K562 (cell line): ENCODE data around the gene KCNH2. TPM values are rescaled to one million over a fixed set of nuclear protein-coding genes. Genes with fewer than 3 reads are reported as not detected.

Experiments
- ARID3B ChIP-seq: fragments of 250-450 bp; sonication (Bioruptor Pico); IDR thresholded peaks from 2 replicates; pipeline ENCODE4 v1.4.0; 2020; ENCODE audit warnings: borderline replicate concordance
- CREM ChIP-seq: IDR thresholded peaks from 2 replicates; pipeline ENCODE4 v1.6.1; 2014; ENCODE audit warnings: antibody characterized with exemption, low read depth
- CXXC5 ChIP-seq: fragments of 250-450 bp; sonication (Bioruptor Pico); IDR thresholded peaks from 2 replicates; pipeline ENCODE4 v1.8.0; 2022; ENCODE audit warnings: inconsistent platforms, mild to moderate bottlenecking, moderate library complexity
- EP400 ChIP-seq: fragments of 450-650 bp; IDR thresholded peaks from 2 replicates; pipeline ENCODE4 v1.6.1; 2017; ENCODE audit warnings: antibody characterized with exemption, mild to moderate bottlenecking, moderate library complexity
- GTF2E2 ChIP-seq: fragments of 200-800 bp; sonication (Bioruptor generic); IDR thresholded peaks from 2 replicates; pipeline ENCODE4 v1.6.1; 2016; ENCODE audit warnings: missing genetic modification characterization, missing compliant biosample characterization
- HDAC1 ChIP-seq, 2 experiments: fragments of 450-650 bp; IDR thresholded peaks; 2 replicates each; pipeline ENCODE4 v1.6.1; 2016 to 2017; ENCODE audit warnings: inconsistent platforms in 1 of 2, mild to moderate bottlenecking in 1 of 2, moderate library complexity in 1 of 2
- HMBOX1 ChIP-seq: sonication (generic); IDR thresholded peaks from 2 replicates; pipeline ENCODE4 v1.6.1; 2016
- ILK ChIP-seq: fragments of 450-650 bp; IDR thresholded peaks from 2 replicates; pipeline ENCODE4 v1.6.1; 2016; ENCODE audit warnings: missing genetic modification characterization, low read depth, mild to moderate bottlenecking, missing compliant biosample characterization, moderate library complexity, borderline replicate concordance
- KLF13 ChIP-seq: fragments of 450-650 bp; IDR thresholded peaks from 2 replicates; pipeline ENCODE4 v1.6.1; 2016; ENCODE audit warnings: missing genetic modification characterization, low read depth, mild to moderate bottlenecking, missing compliant biosample characterization, moderate library complexity, borderline replicate concordance
- RCOR1 ChIP-seq, 2 experiments: IDR thresholded peaks; 2 replicates each; pipeline ENCODE4 v1.6.1; 2012; ENCODE audit warnings: low read depth in 2 of 2, low read length in 2 of 2, borderline replicate concordance in 1 of 2, improper control_type of control experiment in 1 of 2
- VEZF1 ChIP-seq: fragments of 200-800 bp; sonication (Bioruptor generic); IDR thresholded peaks from 2 replicates; pipeline ENCODE4 v1.6.1; 2017; ENCODE audit warnings: missing genetic modification characterization, missing compliant biosample characterization
- ZNF586 ChIP-seq: fragments of 450-650 bp; formaldehyde crosslinking; conservative IDR thresholded peaks from 2 replicates; pipeline ENCODE4 v1.4.0; 2020; ENCODE audit warnings: mild to moderate bottlenecking, moderate library complexity
- ZNF644 ChIP-seq: fragments of 200-800 bp; sonication (Bioruptor generic); IDR thresholded peaks from 2 replicates; pipeline ENCODE4 v1.6.1; 2016; ENCODE audit warnings: low read depth, missing genetic modification characterization, missing compliant biosample characterization
- polyA plus RNA-seq, 8 experiments: library from polyadenylated mRNA; depleted of rRNA in 4 of 8; stranded (reverse) in 5 of 8; unstranded in 3 of 8; fragments of >200 nt; fragmentation: Nextera tagmentation in 2 of 8; fragmentation: Illumina TruSeq in 1 of 8; extraction: Ambion mirVana in 2 of 8; extraction: Trizol in 1 of 8; gene quantifications; 2 replicates each; pipeline versions ENCODE4 v1.2.1 to v1.2.3, GENCODE V29; 2011 to 2014; ENCODE audit warnings: inconsistent platforms in 1 of 8, missing spikeins in 1 of 8
- total RNA-seq, 7 experiments: library from RNA; depleted of rRNA in 6 of 7; stranded (reverse); fragments of >200 nt in 6 of 7; fragmentation: Illumina TruSeq in 2 of 7; extraction: Trizol in 2 of 7; gene quantifications; 2 replicates each; pipeline versions ENCODE4 v1.2.1 to v1.2.3, GENCODE V29; 2011 to 2021; ENCODE audit warnings: low replicate concordance in 1 of 7
- TF ChIP-seq, protein P1 (sequence below), 3 experiments: fragments of 200-800 bp in 1 of 3; fragments of 250-450 bp in 1 of 3; fragments of 450-650 bp in 1 of 3; sonication (Bioruptor Pico) in 1 of 3; sonication (Bioruptor generic) in 1 of 3; formaldehyde crosslinking in 1 of 3; IDR thresholded peaks; 2 replicates each; pipeline versions ENCODE4 v1.6.1 to v1.8.0; 2016 to 2022; ENCODE audit warnings: mild to moderate bottlenecking in 2 of 3, missing genetic modification characterization in 2 of 3, missing compliant biosample characterization in 1 of 3, moderate library complexity in 1 of 3
- TF ChIP-seq, protein P2 (sequence below): fragments of 450-650 bp; formaldehyde crosslinking; conservative IDR thresholded peaks from 2 replicates; pipeline ENCODE4 v1.4.0; 2022; ENCODE audit warnings: mild to moderate bottlenecking, missing genetic modification characterization

KCNH2 gene
- total and polyA plus RNA-seq, 9 of the 15 experiments (the other 6 are each of a cell fraction or from before 2014, with no cell fraction given): 18.1 to 368 (median 218) TPM

GRCh38 chr7:151026771-151027727 lies 48.9 kb upstream of the KCNH2 start (continued):
- TF ChIP-seq, protein P1, sequence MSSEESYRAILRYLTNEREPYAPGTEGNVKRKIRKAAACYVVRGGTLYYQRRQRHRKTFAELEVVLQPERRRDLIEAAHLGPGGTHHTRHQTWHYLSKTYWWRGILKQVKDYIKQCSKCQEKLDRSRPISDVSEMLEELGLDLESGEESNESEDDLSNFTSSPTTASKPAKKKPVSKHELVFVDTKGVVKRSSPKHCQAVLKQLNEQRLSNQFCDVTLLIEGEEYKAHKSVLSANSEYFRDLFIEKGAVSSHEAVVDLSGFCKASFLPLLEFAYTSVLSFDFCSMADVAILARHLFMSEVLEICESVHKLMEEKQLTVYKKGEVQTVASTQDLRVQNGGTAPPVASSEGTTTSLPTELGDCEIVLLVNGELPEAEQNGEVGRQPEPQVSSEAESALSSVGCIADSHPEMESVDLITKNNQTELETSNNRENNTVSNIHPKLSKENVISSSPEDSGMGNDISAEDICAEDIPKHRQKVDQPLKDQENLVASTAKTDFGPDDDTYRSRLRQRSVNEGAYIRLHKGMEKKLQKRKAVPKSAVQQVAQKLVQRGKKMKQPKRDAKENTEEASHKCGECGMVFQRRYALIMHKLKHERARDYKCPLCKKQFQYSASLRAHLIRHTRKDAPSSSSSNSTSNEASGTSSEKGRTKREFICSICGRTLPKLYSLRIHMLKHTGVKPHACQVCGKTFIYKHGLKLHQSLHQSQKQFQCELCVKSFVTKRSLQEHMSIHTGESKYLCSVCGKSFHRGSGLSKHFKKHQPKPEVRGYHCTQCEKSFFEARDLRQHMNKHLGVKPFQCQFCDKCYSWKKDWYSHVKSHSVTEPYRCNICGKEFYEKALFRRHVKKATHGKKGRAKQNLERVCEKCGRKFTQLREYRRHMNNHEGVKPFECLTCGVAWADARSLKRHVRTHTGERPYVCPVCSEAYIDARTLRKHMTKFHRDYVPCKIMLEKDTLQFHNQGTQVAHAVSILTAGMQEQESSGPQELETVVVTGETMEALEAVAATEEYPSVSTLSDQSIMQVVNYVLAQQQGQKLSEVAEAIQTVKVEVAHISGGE (CRISPR knock-in tag; IDR thresholded peaks at IDR 0.05): peak in 1 of 3 experiments; percentile 81; a peak in 2 of 6 replicates
- peak; percentile 68; the same call in 1 of the 2 replicates for TF ChIP-seq KLF13 (tag)
- TF ChIP-seq GTF2E2 (tag): peak; percentile 64; the same call in 1 of the 2 replicates
- peak; percentile 70 to 74; a peak in 2 of 4 replicates for TF ChIP-seq HDAC1 (IDR thresholded peaks at IDR 0.05)
- TF ChIP-seq VEZF1 (CRISPR knock-in tag): peak; percentile 63
- peak; percentile 33 for TF ChIP-seq CREM
- peak; percentile 89 for TF ChIP-seq ILK (tag)
- peak; percentile 52; the same call in 1 of the 2 replicates for TF ChIP-seq ARID3B (CRISPR knock-in tag)
- TF ChIP-seq EP400: peak; percentile 79
- peak; percentile 84; the same call in 1 of the 2 replicates for TF ChIP-seq HMBOX1
- TF ChIP-seq ZNF644 (tag): peak; percentile 97
- TF ChIP-seq RCOR1 (IDR thresholded peaks at IDR 0.05; ENCODE audit: borderline replicate concordance in 1 of 2, low read depth in 2 of 2, low read length in 2 of 2): peak; percentile 19 to 61; a peak in 3 of 4 replicates
- peak; percentile 70; the same call in 1 of the 2 replicates for TF ChIP-seq ZNF586 (CRISPR knock-in tag)
- TF ChIP-seq, protein P2, sequence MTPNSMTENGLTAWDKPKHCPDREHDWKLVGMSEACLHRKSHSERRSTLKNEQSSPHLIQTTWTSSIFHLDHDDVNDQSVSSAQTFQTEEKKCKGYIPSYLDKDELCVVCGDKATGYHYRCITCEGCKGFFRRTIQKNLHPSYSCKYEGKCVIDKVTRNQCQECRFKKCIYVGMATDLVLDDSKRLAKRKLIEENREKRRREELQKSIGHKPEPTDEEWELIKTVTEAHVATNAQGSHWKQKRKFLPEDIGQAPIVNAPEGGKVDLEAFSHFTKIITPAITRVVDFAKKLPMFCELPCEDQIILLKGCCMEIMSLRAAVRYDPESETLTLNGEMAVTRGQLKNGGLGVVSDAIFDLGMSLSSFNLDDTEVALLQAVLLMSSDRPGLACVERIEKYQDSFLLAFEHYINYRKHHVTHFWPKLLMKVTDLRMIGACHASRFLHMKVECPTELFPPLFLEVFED: 0 out of 2 replicates have a peak, but pooled peaks have one; percentile 62
- TF ChIP-seq CXXC5: peak; percentile 96
